ENCODE data around the gene TRMO. TPM values are rescaled to one million over a fixed set of nuclear protein-coding genes. Genes with fewer than 3 reads are reported as not detected.

The TRMO gene
- total RNA-seq, 1 experiment from 2014 or later, result 10.0 TPM

GRCh38 chr9:97936998-97937397 lies 14.7 kb upstream of the TRMO start:
- no peaks in the 10 kb centered on the region for H3K9me3 Mint-ChIP-seq (ENCODE audit: unreplicated experiment)
- no peaks in the 10 kb centered on the region for H3K4me1 Mint-ChIP-seq (ENCODE audit: low read depth, unreplicated experiment)
- TF ChIP-seq CTCF (IDR thresholded peaks at IDR 0.05; ENCODE audit: insufficient read depth in 1 of 2, low read depth in 1 of 2, low read length in 1 of 2, severe bottlenecking in 1 of 2, unreplicated experiment in 1 of 2), result no peak
- no peaks in the 10 kb centered on the region for H3K36me3 Mint-ChIP-seq (ENCODE audit: insufficient read depth, unreplicated experiment)
- DNase-seq, result no peak
- ChIA-PET POLR2A (interaction anchor here (0.6 kb wide), 2 partner anchors 15 kb away, joined by 3 read pairs; partner anchors contain the start of gene TRMO), CTCF (no interaction called here)
- no peak overlapping the region for H3K4me3 Mint-ChIP-seq (ENCODE audit: unreplicated experiment)
- peaks cover 18% of the 10 kb centered on the region for H3K27me3 Mint-ChIP-seq (ENCODE audit: insufficient read depth, unreplicated experiment)
- intact Hi-C loops (cut with micrococcal nuclease; ENCODE audit: unreplicated experiment), result no loop called here
- H3K4me3 ChIP-seq (ENCODE audit: low read depth, low read length), result no peak overlapping the region
- H3K27ac Mint-ChIP-seq (ENCODE audit: unreplicated experiment), result no peak overlapping the region
- no peaks in the 10 kb centered on the region for H3K36me3 ChIP-seq (ENCODE audit: control insufficient read depth, insufficient read depth, low read length)
- no peaks in the 10 kb centered on the region for H3K9me3 ChIP-seq
- no peaks in the 10 kb centered on the region for H3K27me3 ChIP-seq (replicated peaks; ENCODE audit: control insufficient read depth, insufficient read depth, low read length)
- no TSS peak for BruUV-seq (replicated peaks)
- no peaks in the 10 kb centered on the region for H3K4me1 ChIP-seq

GRCh38 chr9:97935276-97935675 lies 13.0 kb upstream of the TRMO start:
- Histone ChIP-seq H3K36me3 (ENCODE audit: control insufficient read depth, insufficient read depth, low read length) (no peaks in the 10 kb centered on the region), H3K4me3 (ENCODE audit: low read depth, low read length) (no peak overlapping the region), H3K9me3 (no peaks in the 10 kb centered on the region), H3K27me3 (replicated peaks; ENCODE audit: control insufficient read depth, insufficient read depth, low read length) (peaks cover 2% of the 10 kb centered on the region; the same call in 1 of the 2 replicates), H3K4me1 (no peaks in the 10 kb centered on the region)
- BruUV-seq (replicated peaks), result no TSS peak
- intact Hi-C loops (cut with micrococcal nuclease; ENCODE audit: unreplicated experiment), result no loop called here
- CTCF ChIA-PET, result interaction anchor here (1.0 kb wide), 1 partner anchor 13 kb away, joined by 3 read pairs; the partner anchor contains the start of gene TRMO
- H3K36me3 Mint-ChIP-seq (ENCODE audit: insufficient read depth, unreplicated experiment), result no peaks in the 10 kb centered on the region
- no peak for DNase-seq
- TF ChIP-seq CTCF (IDR thresholded peaks at IDR 0.05; ENCODE audit: insufficient read depth in 1 of 2, low read depth in 1 of 2, low read length in 1 of 2, severe bottlenecking in 1 of 2, unreplicated experiment in 1 of 2), result no peak
- H3K9me3 Mint-ChIP-seq (ENCODE audit: unreplicated experiment), result no peaks in the 10 kb centered on the region
- peaks cover 11% of the 10 kb centered on the region for H3K27me3 Mint-ChIP-seq (ENCODE audit: insufficient read depth, unreplicated experiment)
- no peak overlapping the region for H3K4me3 Mint-ChIP-seq (ENCODE audit: unreplicated experiment)
- POLR2A ChIA-PET, result interaction anchor here (0.5 kb wide), 1 partner anchor 75 kb away, joined by 4 read pairs; no protein-coding TSS in a partner anchor
- no peaks in the 10 kb centered on the region for H3K4me1 Mint-ChIP-seq (ENCODE audit: low read depth, unreplicated experiment)
- no peak overlapping the region for H3K27ac Mint-ChIP-seq (ENCODE audit: unreplicated experiment)

- Mint-ChIP-seq H3K9me3 (ENCODE audit: unreplicated experiment) (no peaks in the 10 kb centered on the region), H3K36me3 (ENCODE audit: insufficient read depth, unreplicated experiment) (no peaks in the 10 kb centered on the region), H3K4me3 (ENCODE audit: unreplicated experiment) (no peak overlapping the region), H3K27me3 (ENCODE audit: insufficient read depth, unreplicated experiment) (peaks cover 13% of the 10 kb centered on the region), H3K4me1 (ENCODE audit: low read depth, unreplicated experiment) (no peaks in the 10 kb centered on the region), H3K27ac (ENCODE audit: unreplicated experiment) (no peak overlapping the region)
- no peaks in the 10 kb centered on the region for H3K36me3 ChIP-seq (ENCODE audit: control insufficient read depth, insufficient read depth, low read length)
- ChIA-PET POLR2A (no interaction called here), CTCF (interaction anchor here (1.0 kb wide), 1 partner anchor 12 kb away, joined by 3 read pairs; the partner anchor contains the start of gene TRMO)
- peaks cover 2% of the 10 kb centered on the region; the same call in 1 of the 2 replicates for H3K27me3 ChIP-seq (replicated peaks; ENCODE audit: control insufficient read depth, insufficient read depth, low read length)
- H3K4me3 ChIP-seq (ENCODE audit: low read depth, low read length), result no peak overlapping the region
- TF ChIP-seq CTCF (IDR thresholded peaks at IDR 0.05; ENCODE audit: insufficient read depth in 1 of 2, low read depth in 1 of 2, low read length in 1 of 2, severe bottlenecking in 1 of 2, unreplicated experiment in 1 of 2), result no peak
- DNase-seq, result no peak
- H3K9me3 ChIP-seq, result no peaks in the 10 kb centered on the region
- H3K4me1 ChIP-seq, result no peaks in the 10 kb centered on the region
- BruUV-seq (replicated peaks), result no TSS peak
- intact Hi-C loops (cut with micrococcal nuclease; ENCODE audit: unreplicated experiment), result no loop called here
These were observed 12.2 kb upstream of the TRMO start for GRCh38 chr9:97934321-97935115.

All from Caco-2 (cell line).